ENCODE measurements around the gene MALRD1. TPM values are rescaled to one million over a fixed set of nuclear protein-coding genes. Genes with fewer than 3 reads are reported as not detected.

MALRD1 gene
- total RNA-seq, 1 experiment from 2014 or later = 0.86 TPM

GRCh38 chr10:19133992-19134391, 85.4 kb downstream of the MALRD1 start:
- ChIA-PET CTCF (no interaction called here), POLR2A (ENCODE audit: low non-redundant PET) (no interaction called here)
- DNase-seq (ENCODE audit: low spot score) = no peak
- no peaks in the 10 kb centered on the region for H3K36me3 ChIP-seq (ENCODE audit: insufficient read depth, low read length, poor library complexity, severe bottlenecking)
- intact Hi-C loops (cut with micrococcal nuclease; ENCODE audit: unreplicated experiment) = no loop called here
- no peaks in the 10 kb centered on the region for H3K4me1 ChIP-seq (ENCODE audit: insufficient read depth, low read length, poor library complexity, severe bottlenecking)
- no TSS peak for BruUV-seq (replicated peaks)
- no peaks in the 10 kb centered on the region for H3K9me3 ChIP-seq (ENCODE audit: low read depth, low read length, poor library complexity, severe bottlenecking)
- TF ChIP-seq EZH2 (IDR thresholded peaks at IDR 0.05; ENCODE audit: borderline replicate concordance, low read depth, low read length, poor library complexity, severe bottlenecking) = no peak
- no peak for TF ChIP-seq CTCF (conservative IDR thresholded peaks at IDR 0.05; ENCODE audit: low read depth, low read length)
- H3K27me3 ChIP-seq (replicated peaks; ENCODE audit: insufficient read depth, low read depth, low read length, poor library complexity) = no peaks in the 10 kb centered on the region
- no peak overlapping the region for H3K4me3 ChIP-seq (ENCODE audit: low read depth, low read length, poor library complexity, severe bottlenecking)
- H3K27ac ChIP-seq (ENCODE audit: low read depth, low read length, poor library complexity, severe bottlenecking) = no peak overlapping the region

- Histone ChIP-seq H3K4me1 (ENCODE audit: insufficient read depth, low read length, poor library complexity, severe bottlenecking) (no peaks in the 10 kb centered on the region), H3K27ac (ENCODE audit: low read depth, low read length, poor library complexity, severe bottlenecking) (no peak overlapping the region), H3K4me3 (ENCODE audit: low read depth, low read length, poor library complexity, severe bottlenecking) (no peak overlapping the region), H3K9me3 (ENCODE audit: low read depth, low read length, poor library complexity, severe bottlenecking) (no peaks in the 10 kb centered on the region), H3K27me3 (replicated peaks; ENCODE audit: insufficient read depth, low read depth, low read length, poor library complexity) (no peaks in the 10 kb centered on the region), H3K36me3 (ENCODE audit: insufficient read depth, low read length, poor library complexity, severe bottlenecking) (no peaks in the 10 kb centered on the region)
- ChIA-PET POLR2A (ENCODE audit: low non-redundant PET) (no interaction called here), CTCF (no interaction called here)
- intact Hi-C loops (cut with micrococcal nuclease; ENCODE audit: unreplicated experiment) = no loop called here
- TF ChIP-seq EZH2 (IDR thresholded peaks at IDR 0.05; ENCODE audit: borderline replicate concordance, low read depth, low read length, poor library complexity, severe bottlenecking) (no peak), CTCF (conservative IDR thresholded peaks at IDR 0.05; ENCODE audit: low read depth, low read length) (no peak)
- no peak for DNase-seq (ENCODE audit: low spot score)
- BruUV-seq (replicated peaks) = no TSS peak
Observed at GRCh38 chr10:19142967-19143366, 94.4 kb downstream of the MALRD1 start.

GRCh38 chr10:19144206-19144605, 95.6 kb downstream of the MALRD1 start:
- Histone ChIP-seq H3K27ac (ENCODE audit: low read depth, low read length, poor library complexity, severe bottlenecking) (no peak overlapping the region), H3K36me3 (ENCODE audit: insufficient read depth, low read length, poor library complexity, severe bottlenecking) (no peaks in the 10 kb centered on the region), H3K9me3 (ENCODE audit: low read depth, low read length, poor library complexity, severe bottlenecking) (no peaks in the 10 kb centered on the region), H3K4me1 (ENCODE audit: insufficient read depth, low read length, poor library complexity, severe bottlenecking) (no peaks in the 10 kb centered on the region), H3K4me3 (ENCODE audit: low read depth, low read length, poor library complexity, severe bottlenecking) (no peak overlapping the region), H3K27me3 (replicated peaks; ENCODE audit: insufficient read depth, low read depth, low read length, poor library complexity) (no peaks in the 10 kb centered on the region)
- intact Hi-C loops (cut with micrococcal nuclease; ENCODE audit: unreplicated experiment) = no loop called here
- BruUV-seq (replicated peaks) = no TSS peak
- no peak for DNase-seq (ENCODE audit: low spot score)
- POLR2A ChIA-PET (ENCODE audit: low non-redundant PET) = no interaction called here
- TF ChIP-seq CTCF (conservative IDR thresholded peaks at IDR 0.05; ENCODE audit: low read depth, low read length) = no peak
- no peak for TF ChIP-seq EZH2 (IDR thresholded peaks at IDR 0.05; ENCODE audit: borderline replicate concordance, low read depth, low read length, poor library complexity, severe bottlenecking)
- CTCF ChIA-PET = no interaction called here

All from A673 (cell line).